Psoas muscle (tissue), 8 donors: Measurements from ENCODE around the gene PRR16. TPM values are rescaled to one million over a fixed set of nuclear protein-coding genes. Genes with fewer than 3 reads are reported as not detected.

ENCODE experiments used
- ATAC-seq, 4 donors: fragments of 200-7000 bp; cut with Tn5 transposase; one replicate each; pipeline ENCODE4 v1.9.1; 2020; ENCODE audit warnings: moderate library complexity in 3 of 4, mild to moderate bottlenecking in 2 of 4
- DNase-seq, 2 donors: peaks; one replicate each; pipeline ENCODE4 v3.0.0-alpha.2; 2020
- H3K27ac ChIP-seq: fragments of 200-600 bp; one replicate; pipeline ENCODE4 v1.8.0; 2022
- H3K27me3 ChIP-seq, 3 donors: fragments of 200-600 bp in 1 of 3; one replicate each; pipeline versions ENCODE4 v1.6.1 to v1.8.0; 2013 to 2022; ENCODE audit warnings: low read length in 2 of 3, mild to moderate bottlenecking in 2 of 3, moderate library complexity in 1 of 3; ENCODE audit not compliant: insufficient read depth in 3 of 3
- H3K36me3 ChIP-seq, 2 donors: fragments of 200-600 bp in 1 of 2; one replicate each; pipeline versions ENCODE4 v1.6.1 to v1.8.0; 2013 to 2022; ENCODE audit warnings: low read depth in 1 of 2, mild to moderate bottlenecking in 1 of 2, moderate library complexity in 1 of 2; ENCODE audit not compliant: insufficient read depth in 1 of 2
- H3K4me1 ChIP-seq: fragments of 200-600 bp; one replicate; pipeline ENCODE4 v1.8.0; 2022
- H3K4me3 ChIP-seq: fragments of 200-600 bp; one replicate; pipeline ENCODE4 v1.8.0; 2022; ENCODE audit warnings: mild to moderate bottlenecking
- H3K9me3 ChIP-seq: fragments of 200-600 bp; one replicate; pipeline ENCODE4 v1.8.0; 2022
- CTCF ChIP-seq: fragments of 200-600 bp; IDR thresholded peaks from one replicate; pipeline ENCODE4 v1.8.0; 2022; ENCODE audit warnings: antibody characterized with exemption
- WGBS, 3 donors: extraction: QIAGEN DNeasy Blood & Tissue Kit; methylation state at CpG; one replicate each; pipeline versions ENCODE4 v1.1.6 to v1.1.7; 2013; 5-methylcytosine and 5-hydroxymethylcytosine counted together
- intact Hi-C, 2 donors: fragments of 100-400 bp; cut with DNase I; formaldehyde crosslinking; loops; one replicate each; pipeline versions ENCODE4 v1.11.0 to v1.14.2; 2022
- polyA plus RNA-seq, 3 donors: library from polyadenylated mRNA; stranded (reverse); fragments of 200-250 nt; gene quantifications; one replicate each; pipeline ENCODE4 v1.2.3, GENCODE V29; 2013
- total RNA-seq, 4 donors: library from RNA; stranded (reverse); fragmentation: NEBNext Ultra II Directional in 2 of 4; extraction: Animal tissue kit (Norgen Biotek cat#: 25700) in 2 of 4; gene quantifications; one replicate each; pipeline versions ENCODE4 v1.2.1 to v1.2.4, GENCODE V29; 2021 to 2023
- donor health status: healthy with polysubstance abuse.
- donor health status: DM: no; HTN: no; CAD: no; lungs with moderate emphysema.
- donor health status: Bipolar disorder and iron deficiency.
- donor health status: healthy.
- donor health status: DM: yes; HTN: yes; CAD: no.
- donor health status: DM: no; HTN: no; CAD: no.
- donor health status: DM: no; HTN: no; CAD: no.
- donor health status: DM: yes; HTN: yes; CAD: no.

The PRR16 gene
- total and polyA plus RNA-seq, 7 donors, result 1.3 to 12.1 (median 3.1) TPM

- no peak for TF ChIP-seq CTCF
- H3K9me3 ChIP-seq, result no peaks in the 10 kb centered on the region
- ATAC-seq (no peak), DNase-seq (no peak)
- H3K27me3 ChIP-seq, result no peaks in the 10 kb centered on the region
- intact Hi-C loops, result no loop called here
- no peaks in the 10 kb centered on the region for H3K4me1 ChIP-seq
- WGBS, 3 donors, result 78 to 95% (median 92%) methylated on average over 2 of the region's 2 CpGs
- H3K4me3 ChIP-seq, result no peak overlapping the region
- H3K27ac ChIP-seq, result no peak overlapping the region
- H3K36me3 ChIP-seq, result no peaks in the 10 kb centered on the region
Observed at GRCh38 chr5:120735076-120735475, 271.0 kb downstream of the PRR16 start.
